ENCODE data around the gene TRAPPC12. TPM values are rescaled to one million over a fixed set of nuclear protein-coding genes. Genes with fewer than 3 reads are reported as not detected.

Gene TRAPPC12
- total RNA-seq, 1 donor from 2014 or later: 91.7 TPM

DNA sequence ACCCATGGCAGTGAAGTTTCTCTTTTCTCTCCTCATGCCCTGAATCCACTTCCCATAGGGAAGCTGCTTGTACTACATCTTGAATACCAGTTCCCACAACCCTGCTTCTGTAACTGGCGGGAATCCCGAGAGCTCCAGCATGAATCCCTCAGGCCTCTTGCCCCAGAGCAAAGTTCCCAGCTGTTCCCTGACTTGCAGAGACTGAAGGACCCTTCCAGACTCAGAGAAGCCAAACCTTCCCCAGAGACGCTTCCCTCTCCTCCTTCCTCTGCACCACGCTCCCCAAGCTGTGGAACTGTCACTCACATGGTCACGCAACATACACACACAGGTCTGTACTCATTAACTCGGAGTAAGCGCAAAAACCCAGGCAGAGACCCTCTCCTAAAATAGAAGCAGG is 26.4 kb downstream of the TRAPPC12 start:
- no peak for DNase-seq
- peaks cover 5% of the 10 kb centered on the region for H3K4me1 Mint-ChIP-seq
- H3K27ac Mint-ChIP-seq: no peak overlapping the region
- H3K4me3 Mint-ChIP-seq: no peak overlapping the region
- peaks cover 34% of the 10 kb centered on the region for H3K36me3 Mint-ChIP-seq (ENCODE audit: low read depth)
- intact Hi-C loops (cut with micrococcal nuclease): no loop called here
- H3K9me3 Mint-ChIP-seq: no peaks in the 10 kb centered on the region
- no peaks in the 10 kb centered on the region for H3K27me3 Mint-ChIP-seq

- Mint-ChIP-seq H3K27ac (no peak overlapping the region), H3K4me3 (no peak overlapping the region), H3K9me3 (no peaks in the 10 kb centered on the region), H3K27me3 (no peaks in the 10 kb centered on the region), H3K36me3 (ENCODE audit: low read depth) (peaks cover 35% of the 10 kb centered on the region), H3K4me1 (peaks cover 9% of the 10 kb centered on the region)
- no peak for DNase-seq
- intact Hi-C loops (cut with micrococcal nuclease): no loop called here
Measured at GRCh38 chr2:3406501-3406900, 27.0 kb downstream of the TRAPPC12 start.

DNA sequence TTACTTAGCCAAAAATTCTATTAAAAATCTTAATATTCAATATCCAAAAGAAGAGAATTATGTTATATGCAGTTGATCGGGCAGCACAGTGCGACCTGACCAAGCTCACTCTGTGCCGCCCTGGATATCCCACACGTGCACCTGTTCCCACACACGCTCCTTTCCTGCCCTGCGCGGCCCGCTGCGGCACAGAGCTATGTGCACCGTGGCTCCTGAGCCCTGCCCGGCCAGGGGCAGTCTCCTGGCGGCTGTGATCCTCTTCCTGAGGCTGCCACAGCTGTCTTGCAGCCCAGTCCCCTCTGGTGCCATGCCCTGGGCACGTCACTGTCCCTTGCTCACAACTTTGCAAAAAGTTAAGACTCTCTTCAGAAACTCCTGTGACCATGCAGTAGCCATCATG is 29.3 kb downstream of the TRAPPC12 start:
- Mint-ChIP-seq H3K4me1 (peaks cover 9% of the 10 kb centered on the region), H3K36me3 (ENCODE audit: low read depth) (peaks cover 20% of the 10 kb centered on the region), H3K9me3 (no peaks in the 10 kb centered on the region), H3K27ac (no peak overlapping the region), H3K4me3 (no peak overlapping the region), H3K27me3 (no peaks in the 10 kb centered on the region)
- intact Hi-C loops (cut with micrococcal nuclease): no loop called here
- DNase-seq: no peak

DNA sequence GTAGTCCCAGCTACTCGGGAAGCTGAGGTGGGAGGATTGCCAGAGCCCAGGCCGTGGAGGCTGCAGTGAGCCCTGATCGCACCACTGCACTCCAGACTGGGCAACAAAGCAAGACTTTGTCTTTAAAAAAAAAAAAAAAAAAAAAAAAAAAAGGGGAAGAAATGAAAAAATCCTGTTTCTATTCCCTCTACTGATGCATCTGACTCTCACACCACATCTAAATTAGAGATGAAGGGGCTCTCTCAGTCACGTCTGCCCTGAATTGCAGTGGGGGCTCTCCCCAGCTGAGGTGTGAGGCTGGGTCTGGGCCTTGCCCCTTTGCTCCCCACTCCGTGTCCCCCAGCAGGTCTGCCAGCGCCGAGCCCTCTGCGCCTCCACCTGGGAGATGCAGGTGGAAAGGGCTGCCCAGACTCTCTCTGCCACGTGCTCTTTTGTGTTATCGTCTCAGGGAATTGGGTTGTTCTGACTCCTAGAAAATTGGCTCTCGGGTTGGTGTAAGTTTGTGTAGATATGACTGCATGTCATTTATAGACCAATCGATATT is 30.2 kb downstream of the TRAPPC12 start:
- Mint-ChIP-seq H3K27ac (no peak overlapping the region), H3K9me3 (no peaks in the 10 kb centered on the region), H3K27me3 (no peaks in the 10 kb centered on the region), H3K4me3 (no peak overlapping the region), H3K4me1 (peaks cover 9% of the 10 kb centered on the region), H3K36me3 (ENCODE audit: low read depth) (peaks cover 19% of the 10 kb centered on the region)
- no peak for DNase-seq
- intact Hi-C loops (cut with micrococcal nuclease): no loop called here

DNA sequence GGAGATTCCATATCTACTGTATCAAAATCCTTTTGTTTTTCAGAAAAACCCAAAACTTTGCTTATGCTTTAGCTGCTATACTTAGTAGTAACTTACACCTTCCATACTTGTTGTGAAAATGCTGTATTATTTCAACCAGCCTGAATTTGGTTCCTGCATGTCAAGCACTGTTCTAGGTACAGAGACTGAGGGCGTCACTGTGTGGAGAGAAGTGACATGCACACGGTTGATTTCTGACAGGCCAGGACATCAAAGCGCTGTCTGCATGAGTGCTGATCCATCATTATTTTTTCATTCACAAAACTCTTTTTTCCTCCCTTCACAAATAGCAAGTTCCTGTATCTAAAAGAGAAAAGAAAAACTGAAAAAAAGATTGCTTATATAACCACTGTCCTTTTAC is 31.6 kb downstream of the TRAPPC12 start:
- DNase-seq: no peak
- Mint-ChIP-seq H3K4me3 (no peak overlapping the region), H3K36me3 (ENCODE audit: low read depth) (peaks cover 24% of the 10 kb centered on the region), H3K27ac (no peak overlapping the region), H3K27me3 (no peaks in the 10 kb centered on the region), H3K4me1 (peaks cover 7% of the 10 kb centered on the region), H3K9me3 (no peaks in the 10 kb centered on the region)
- intact Hi-C loops (cut with micrococcal nuclease): no loop called here

DNA sequence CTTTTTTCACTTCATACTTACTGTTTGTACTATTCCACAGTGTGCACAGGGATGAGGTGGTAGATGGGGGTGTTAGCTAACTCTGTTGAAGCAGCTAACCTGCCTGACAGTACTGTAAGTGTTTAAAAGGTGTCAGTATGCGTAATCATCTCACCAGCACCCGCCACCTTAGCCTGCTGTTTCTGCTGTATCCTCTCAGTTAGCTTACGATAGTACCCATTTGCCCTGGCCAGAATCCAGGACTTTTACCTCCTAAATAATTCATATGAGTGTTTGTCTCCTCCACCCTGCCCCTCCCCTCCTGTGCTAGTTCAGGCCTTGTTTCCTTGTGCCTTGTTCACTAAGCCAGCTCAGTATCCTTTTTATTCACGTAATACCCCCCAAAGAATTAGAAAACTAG is 34.2 kb downstream of the TRAPPC12 start:
- peaks cover 25% of the 10 kb centered on the region for H3K36me3 Mint-ChIP-seq (ENCODE audit: low read depth)
- H3K9me3 Mint-ChIP-seq: no peaks in the 10 kb centered on the region
- H3K27me3 Mint-ChIP-seq: no peaks in the 10 kb centered on the region
- intact Hi-C loops (cut with micrococcal nuclease): no loop called here
- DNase-seq: no peak
- H3K4me1 Mint-ChIP-seq: peaks cover 7% of the 10 kb centered on the region
- no peak overlapping the region for H3K4me3 Mint-ChIP-seq
- no peak overlapping the region for H3K27ac Mint-ChIP-seq

- no peak overlapping the region for H3K4me3 Mint-ChIP-seq
- intact Hi-C loops (cut with micrococcal nuclease): no loop called here
- H3K4me1 Mint-ChIP-seq: peaks cover 7% of the 10 kb centered on the region
- no peaks in the 10 kb centered on the region for H3K9me3 Mint-ChIP-seq
- H3K27me3 Mint-ChIP-seq: no peaks in the 10 kb centered on the region
- DNase-seq: no peak
- peaks cover 24% of the 10 kb centered on the region for H3K36me3 Mint-ChIP-seq (ENCODE audit: low read depth)
- no peak overlapping the region for H3K27ac Mint-ChIP-seq
Measured at GRCh38 chr2:3414133-3414860, 34.8 kb downstream of the TRAPPC12 start.

GRCh38 chr2:3418766-3419404 is 39.4 kb downstream of the TRAPPC12 start:
- H3K27me3 Mint-ChIP-seq: no peaks in the 10 kb centered on the region
- H3K4me3 Mint-ChIP-seq: no peak overlapping the region
- H3K27ac Mint-ChIP-seq: no peak overlapping the region
- DNase-seq: no peak
- H3K9me3 Mint-ChIP-seq: no peaks in the 10 kb centered on the region
- H3K4me1 Mint-ChIP-seq: peaks cover 2% of the 10 kb centered on the region
- intact Hi-C loops (cut with micrococcal nuclease): no loop called here
- peaks cover 33% of the 10 kb centered on the region for H3K36me3 Mint-ChIP-seq (ENCODE audit: low read depth)

DNA sequence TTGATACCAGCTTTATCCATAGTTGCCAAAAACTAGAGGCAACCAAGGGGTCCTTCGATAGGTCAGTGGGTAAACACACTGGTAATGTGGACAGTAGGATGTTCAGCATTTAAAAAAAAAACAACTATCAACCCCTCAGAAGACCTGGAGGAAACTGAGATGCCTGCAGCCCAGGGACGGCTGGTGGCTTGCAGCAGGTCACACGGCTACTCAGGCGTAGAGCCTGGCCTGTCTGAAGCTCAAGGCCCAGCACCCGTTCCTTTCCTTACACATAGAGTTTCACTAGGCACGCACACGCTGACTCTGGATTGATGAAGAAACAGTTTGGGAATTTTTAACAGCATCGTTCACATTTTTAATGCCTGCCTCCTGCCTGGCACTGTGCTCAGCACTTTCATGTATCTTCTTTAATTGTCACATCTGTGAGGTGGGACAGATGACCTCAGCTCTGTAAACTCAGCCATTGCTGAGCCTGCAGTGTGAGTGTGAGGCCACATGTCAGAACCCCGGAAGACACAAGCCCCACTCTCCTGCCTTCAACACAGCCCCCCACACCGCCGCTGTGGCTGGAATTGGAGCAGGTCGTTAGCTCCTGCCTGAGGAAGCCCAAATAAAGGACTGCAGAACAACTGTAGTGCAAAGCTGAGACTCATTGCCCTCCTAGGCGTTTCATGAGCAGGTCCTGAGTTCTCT is 40.7 kb downstream of the TRAPPC12 start:
- H3K27me3 Mint-ChIP-seq: no peaks in the 10 kb centered on the region
- no peak for DNase-seq
- peaks cover 2% of the 10 kb centered on the region for H3K4me1 Mint-ChIP-seq
- no peaks in the 10 kb centered on the region for H3K9me3 Mint-ChIP-seq
- no peak overlapping the region for H3K4me3 Mint-ChIP-seq
- peaks cover 40% of the 10 kb centered on the region for H3K36me3 Mint-ChIP-seq (ENCODE audit: low read depth)
- no peak overlapping the region for H3K27ac Mint-ChIP-seq
- intact Hi-C loops (cut with micrococcal nuclease): no loop called here

- DNase-seq: no peak
- H3K9me3 Mint-ChIP-seq: no peaks in the 10 kb centered on the region
- peaks cover 2% of the 10 kb centered on the region for H3K4me1 Mint-ChIP-seq
- peaks cover 38% of the 10 kb centered on the region for H3K36me3 Mint-ChIP-seq (ENCODE audit: low read depth)
- H3K27ac Mint-ChIP-seq: no peak overlapping the region
- no peak overlapping the region for H3K4me3 Mint-ChIP-seq
- intact Hi-C loops (cut with micrococcal nuclease): no loop called here
- no peaks in the 10 kb centered on the region for H3K27me3 Mint-ChIP-seq
Measured at GRCh38 chr2:3420769-3421397, 41.4 kb downstream of the TRAPPC12 start.

- Mint-ChIP-seq H3K27me3 (no peaks in the 10 kb centered on the region), H3K36me3 (ENCODE audit: low read depth) (peaks cover 37% of the 10 kb centered on the region), H3K4me1 (peaks cover 2% of the 10 kb centered on the region), H3K9me3 (no peaks in the 10 kb centered on the region), H3K27ac (no peak overlapping the region), H3K4me3 (no peak overlapping the region)
- DNase-seq: no peak
- intact Hi-C loops (cut with micrococcal nuclease): no loop called here
Measured at GRCh38 chr2:3421580-3421979, 42.1 kb downstream of the TRAPPC12 start.

GRCh38 chr2:3422161-3422779 is 42.8 kb downstream of the TRAPPC12 start:
- no peak for DNase-seq
- intact Hi-C loops (cut with micrococcal nuclease): no loop called here
- Mint-ChIP-seq H3K27me3 (no peaks in the 10 kb centered on the region), H3K4me3 (no peak overlapping the region), H3K9me3 (no peaks in the 10 kb centered on the region), H3K27ac (no peak overlapping the region), H3K4me1 (peaks cover 2% of the 10 kb centered on the region), H3K36me3 (ENCODE audit: low read depth) (peaks cover 34% of the 10 kb centered on the region)

- no peaks in the 10 kb centered on the region for H3K27me3 Mint-ChIP-seq
- H3K9me3 Mint-ChIP-seq: no peaks in the 10 kb centered on the region
- no peak overlapping the region for H3K4me3 Mint-ChIP-seq
- intact Hi-C loops (cut with micrococcal nuclease): loop anchor here (1.0 kb wide), 1 partner anchor 228 kb away; no protein-coding TSS in a partner anchor
- peaks cover 2% of the 10 kb centered on the region for H3K4me1 Mint-ChIP-seq
- peaks cover 33% of the 10 kb centered on the region for H3K36me3 Mint-ChIP-seq (ENCODE audit: low read depth)
- peak; percentile 93 for DNase-seq
- H3K27ac Mint-ChIP-seq: no peak overlapping the region
Measured at GRCh38 chr2:3423492-3424170, 44.1 kb downstream of the TRAPPC12 start.

All from activated CD4-positive, alpha-beta T cell treated with anti-CD3 and anti-CD28 coated beads, Interleukin-2, amount 10 ng/mL, durations not matched to agents 24 days and 14 days (primary cell).